Thoracic aorta (tissue), 2 donors: ENCODE results near the gene USP7. TPM values are rescaled to one million over a fixed set of nuclear protein-coding genes. Genes with fewer than 3 reads are reported as not detected.

ENCODE experiments used
- total RNA-seq, 2 donors: library from RNA; depleted of rRNA; stranded (reverse); fragments of >200 nt; gene quantifications; one replicate each; pipeline versions ENCODE4 v1.1.0 to v1.2.3, GENCODE V29; 2016

Gene USP7
- total RNA-seq, 2 donors from 2014 or later: 61.2 to 93.8 TPM

Other genes starting within 250 kb of the USP7 start
- 1 to 10 TPM; 1.8 to 3.2 TPM for gene TMEM186, start 166.3 kb downstream of the USP7 start, total RNA-seq
- 10 to 100 TPM; 22.9 to 59.3 TPM for gene PMM2, start 166.1 kb downstream of the USP7 start, total RNA-seq
- gene CARHSP1, start 94.9 kb downstream of the USP7 start, total RNA-seq: 100 to 1,000 TPM in 1 of 2 donors, 10 to 100 TPM in 1; 62.7 to 100 TPM
- not detected for gene LITAFD, start 81.6 kb downstream of the USP7 start, total RNA-seq
- gene HAPSTR1, start 127.7 kb upstream of the USP7 start, total RNA-seq: 10 to 100 TPM; 60.4 to 90.8 TPM